Endothelial cell of umbilical vein (primary cell): ENCODE measurements around the gene CFAP46. TPM values are rescaled to one million over a fixed set of nuclear protein-coding genes. Genes with fewer than 3 reads are reported as not detected.

Source experiments
- BruUV-seq: library from RNA; stranded (reverse); fragments of 400-500 nt; replicated peaks from 2 replicates; lab custom pipeline; 2021; lab: Mats Ljungman, UMichigan
- CTCF ChIA-PET: fragments of 300-600, 350-600 bp; sonication (Branson Sonifier 250); formaldehyde crosslinking; loops from one replicate; lab custom pipeline; 2021; ENCODE audit warnings: antibody characterized with exemption, inconsistent platforms; lab: Charles Lee
- POLR2A ChIA-PET: fragments of 300-600, 350-600 bp; sonication (Branson Sonifier 250); formaldehyde crosslinking; loops from one replicate; lab custom pipeline; 2021; ENCODE audit warnings: antibody characterized with exemption, inconsistent platforms; lab: Charles Lee
- DNase-seq: peaks from one replicate; pipeline ENCODE4 v3.0.0-alpha.2; 2011; ENCODE audit warnings: low read depth, low spot score
- FAIRE-seq: peaks from 2 replicates; lab custom pipeline; 2011; peaks lifted over from hg19 to GRCh38; lab: Jason Lieb, UNC
- H2AFZ ChIP-seq: 2 replicates; pipeline ENCODE4 v1.6.0; 2012; ENCODE audit warnings: low read depth, low read length, control low read depth, inconsistent platforms
- H3K27ac ChIP-seq: 2 replicates; pipeline ENCODE4 v1.5.1; 2011; ENCODE audit warnings: low read depth, mild to moderate bottlenecking, control low read depth, low read length, moderate library complexity; ENCODE audit not compliant: insufficient read depth
- H3K27me3 ChIP-seq, 2 experiments: 2 replicates each; pipeline versions ENCODE4 v1.6.0 to v1.6.1; 2011; ENCODE audit warnings: low read length in 2 of 2, mixed read lengths in 1 of 2; ENCODE audit not compliant: control insufficient read depth in 2 of 2, insufficient read depth in 2 of 2
- H3K36me3 ChIP-seq, 2 experiments: 2 replicates in 1 of 2; 3 replicates in 1 of 2; pipeline ENCODE4 v1.5.1; 2011; ENCODE audit warnings: low read length in 2 of 2, mild to moderate bottlenecking in 1 of 2, moderate library complexity in 1 of 2; ENCODE audit not compliant: control insufficient read depth in 2 of 2, insufficient read depth in 2 of 2; ENCODE audit errors: extremely low read depth in 1 of 2
- H3K4me1 ChIP-seq: 3 replicates; pipeline ENCODE4 v1.5.1; 2011; ENCODE audit warnings: mild to moderate bottlenecking, low read length; ENCODE audit not compliant: control insufficient read depth, insufficient read depth; ENCODE audit errors: extremely low read depth
- H3K4me2 ChIP-seq: 2 replicates; pipeline ENCODE4 v1.6.1; 2011; ENCODE audit warnings: low read length, control low read depth, mixed read lengths; ENCODE audit not compliant: insufficient read depth
- H3K4me3 ChIP-seq, 3 experiments: fragments of 200-600 bp in 1 of 3; sonication (generic), shearing (Covaris generic) in 1 of 3; replicated peaks in 1 of 3; 2 replicates each; pipeline ENCODE4 v1.5.1; 2011 to 2016; ENCODE audit warnings: control low read depth in 3 of 3, low read length in 3 of 3, mild to moderate bottlenecking in 2 of 3, inconsistent platforms in 1 of 3, low read depth in 1 of 3, moderate library complexity in 1 of 3; ENCODE audit not compliant: insufficient read depth in 1 of 3
- H3K79me2 ChIP-seq: 2 replicates; pipeline ENCODE4 v1.6.0; 2012; ENCODE audit warnings: low read length, inconsistent platforms; ENCODE audit not compliant: control insufficient read depth, insufficient read depth
- H3K9ac ChIP-seq: replicated peaks from 2 replicates; pipeline ENCODE3; 2011; ENCODE audit warnings: low read length, control low read depth; ENCODE audit not compliant: insufficient read depth; ENCODE audit errors: extremely low read depth
- H3K9me1 ChIP-seq: replicated peaks from 3 replicates; pipeline ENCODE4 v1.6.0; 2011; ENCODE audit warnings: mild to moderate bottlenecking, low read length; ENCODE audit not compliant: control insufficient read depth, insufficient read depth; ENCODE audit errors: extremely low read depth
- H3K9me3 ChIP-seq: replicated peaks from 2 replicates; pipeline ENCODE4 v1.5.1; 2012; ENCODE audit warnings: low read length, inconsistent platforms; ENCODE audit not compliant: control insufficient read depth, insufficient read depth
- H4K20me1 ChIP-seq: replicated peaks from 2 replicates; pipeline ENCODE3; 2011; ENCODE audit warnings: mild to moderate bottlenecking, low read length; ENCODE audit not compliant: control insufficient read depth, insufficient read depth; ENCODE audit errors: extremely low read depth
- CTCF ChIP-seq, 2 donors: IDR thresholded peaks; 1 replicate in 1 of 2; 2 replicates in 1 of 2; pipeline ENCODE4 v1.5.1; 2011; ENCODE audit warnings: low read length in 2 of 2, mild to moderate bottlenecking in 2 of 2, moderate library complexity in 2 of 2, control low read depth in 1 of 2, inconsistent platforms in 1 of 2, low read depth in 1 of 2; ENCODE audit not compliant: insufficient read depth in 1 of 2; ENCODE audit errors: extremely low read depth in 1 of 2
- EZH2 ChIP-seq: IDR thresholded peaks from 2 replicates; pipeline ENCODE4 v1.6.1; 2012; ENCODE audit warnings: borderline replicate concordance, low read depth, mild to moderate bottlenecking, moderate library complexity, low read length, inconsistent platforms; ENCODE audit not compliant: severe bottlenecking
- FOS ChIP-seq: IDR thresholded peaks from 2 replicates; pipeline ENCODE4 v1.6.1; 2011; ENCODE audit warnings: mild to moderate bottlenecking, low read length, moderate library complexity, borderline replicate concordance; ENCODE audit not compliant: insufficient read depth
- GATA2 ChIP-seq: IDR thresholded peaks from 2 replicates; pipeline ENCODE4 v1.7.0; 2011; ENCODE audit warnings: low read depth, mild to moderate bottlenecking, moderate library complexity, mixed read lengths, low read length; ENCODE audit not compliant: insufficient read length, insufficient read depth
- JUN ChIP-seq: IDR thresholded peaks from 2 replicates; pipeline ENCODE4 v1.6.1; 2011; ENCODE audit warnings: borderline replicate concordance, low read depth; ENCODE audit not compliant: insufficient read length, insufficient read depth
- MAX ChIP-seq: IDR thresholded peaks from 2 replicates; pipeline ENCODE4 v1.6.1; 2011; ENCODE audit not compliant: insufficient read depth, insufficient read length
- MYC ChIP-seq: IDR thresholded peaks from one replicate; pipeline ENCODE4 v1.6.1; 2011; ENCODE audit warnings: mild to moderate bottlenecking, low read depth, low read length
- POLR2A ChIP-seq: IDR thresholded peaks from 2 replicates; pipeline ENCODE4 v1.6.1; 2012; ENCODE audit warnings: low read depth, mild to moderate bottlenecking, control low read depth, low read length
- POLR2AphosphoS5 ChIP-seq: IDR thresholded peaks from 2 replicates; pipeline ENCODE4 v1.6.1; 2012; ENCODE audit warnings: low read depth, mild to moderate bottlenecking, control low read depth, low read length, moderate library complexity; ENCODE audit not compliant: insufficient read depth
- dilution Hi-C: fragments of 300-500 bp; cut with MboI; formaldehyde crosslinking; loops from one replicate; pipeline ENCODE4 v1.15.0; 2019; ENCODE audit warnings: low sequenced_read_pairs; ENCODE audit not compliant: extremely low pct_ligation_motif_present
- intact Hi-C: fragments of 100-400 bp; cut with micrococcal nuclease; formaldehyde crosslinking; loops from one replicate; pipeline ENCODE4 v1.10.0; 2022
- polyA plus RNA-seq, 4 experiments: library from polyadenylated mRNA; depleted of rRNA in 3 of 4; stranded (reverse) in 3 of 4; unstranded in 1 of 4; fragments of >200 nt; gene quantifications; 2 replicates each; pipeline versions ENCODE4 v1.2.1 to v1.2.3, GENCODE V29; 2011 to 2012; ENCODE audit warnings: missing spikeins in 1 of 4
- total RNA-seq: library from RNA; stranded (reverse); gene quantifications from 2 replicates; pipeline ENCODE4 v1.2.3, GENCODE V29; 2021

CFAP46 gene
- total and polyA plus RNA-seq, 2 donors (not counting 3 experiments of a cell fraction or from before 2014, with no cell fraction given): 0.75 to 0.98 TPM

- Histone ChIP-seq H3K9ac (no peak overlapping the region), H3K36me3 (no peaks in the 10 kb centered on the region), H3K79me2 (no peaks in the 10 kb centered on the region), H2AFZ (no peak overlapping the region), H3K4me2 (no peak overlapping the region), H3K27ac (no peak overlapping the region), H3K9me1 (no peaks in the 10 kb centered on the region), H3K4me1 (no peaks in the 10 kb centered on the region), H4K20me1 (no peaks in the 10 kb centered on the region), H3K9me3 (no peaks in the 10 kb centered on the region), H3K27me3 (no peaks in the 10 kb centered on the region), H3K4me3 (no peak overlapping the region)
- FAIRE-seq (no peak), DNase-seq (no peak)
- no TSS peak for BruUV-seq
- dilution Hi-C loops: no loop called here
- ChIA-PET CTCF (no interaction called here), POLR2A (no interaction called here)
- TF ChIP-seq FOS: no peak
- no peak for TF ChIP-seq POLR2AphosphoS5
- TF ChIP-seq JUN: no peak
- no peak for TF ChIP-seq POLR2A
- TF ChIP-seq CTCF (IDR thresholded peaks at IDR 0.05; ENCODE audit: extremely low read depth in 1 of 2, insufficient read depth in 1 of 2, low read depth in 1 of 2, low read length in 2 of 2): no peak
- no peak for TF ChIP-seq GATA2
- TF ChIP-seq EZH2: no peak
- TF ChIP-seq MAX: no peak
- no peak for TF ChIP-seq MYC
- intact Hi-C loops: no loop called here
These were observed 103.9 kb downstream of the CFAP46 start for GRCh38 chr10:132838346-132838970.
